Epidermal melanocyte (primary cell): ENCODE measurements around the gene PRSS53.

Source experiments
- DNase-seq: peaks from one replicate; pipeline ENCODE4 v3.0.0; 2011; ENCODE audit warnings: low spot score; ENCODE audit not compliant: insufficient read length

PRSS53 gene

GRCh38 chr16:31079342-31079944 is 9.3 kb downstream of the PRSS53 start:
- peak; percentile 11 for DNase-seq

- peak; percentile 12 for DNase-seq
Measured at GRCh38 chr16:31078597-31079341, 10.0 kb downstream of the PRSS53 start.

GRCh38 chr16:31077592-31078396 is 10.9 kb downstream of the PRSS53 start:
- peak; percentile 6 for DNase-seq

- no peak for DNase-seq
Measured at GRCh38 chr16:31077024-31077423, 11.7 kb downstream of the PRSS53 start.

- DNase-seq, result no peak
Measured at GRCh38 chr16:31076319-31076718, 12.4 kb downstream of the PRSS53 start.

- DNase-seq, result no peak
Measured at GRCh38 chr16:31074814-31075183, 13.9 kb downstream of the PRSS53 start.

GRCh38 chr16:31073970-31074813 is 14.6 kb downstream of the PRSS53 start, which contains the start of the genes ZNF646 and ZNF668:
Gene ZNF646, plus strand, starts transcription at chr16:31074422. Its CDS starts 1,903 bp downstream, at chr16:31076325.
Gene ZNF668, minus strand, starts transcription at chr16:31074240. Its CDS starts 9,781 bp downstream, at chr16:31064459.
- DNase-seq, result peak; percentile 100

- peak; percentile 97 for DNase-seq
Measured at GRCh38 chr16:31073142-31073969, 15.4 kb downstream of the PRSS53 start.

GRCh38 chr16:31072540-31073141 is 16.1 kb downstream of the PRSS53 start:
- DNase-seq, result no peak

GRCh38 chr16:31071861-31072260 is 16.9 kb downstream of the PRSS53 start:
- no peak for DNase-seq

GRCh38 chr16:31067342-31067741 is 21.4 kb downstream of the PRSS53 start:
- DNase-seq, result no peak

- peak; percentile 84 for DNase-seq
Measured at GRCh38 chr16:31064882-31065461, 23.8 kb downstream of the PRSS53 start.

- DNase-seq, result no peak
Measured at GRCh38 chr16:31063843-31064611, 24.7 kb downstream of the PRSS53 start.

- no peak for DNase-seq
Measured at GRCh38 chr16:31063495-31063842, 25.3 kb downstream of the PRSS53 start.

GRCh38 chr16:31061813-31062440 is 26.8 kb downstream of the PRSS53 start:
- no peak for DNase-seq

GRCh38 chr16:31061126-31061812 is 27.5 kb downstream of the PRSS53 start:
- no peak for DNase-seq

- DNase-seq, result no peak
Measured at GRCh38 chr16:31055613-31056012, 33.1 kb downstream of the PRSS53 start.

GRCh38 chr16:31052114-31052513 is 36.6 kb downstream of the PRSS53 start:
- DNase-seq, result peak; percentile 33
